GM20000 (cell line): Measurements from ENCODE around the gene CDT1.

Experiments used
- DNase-seq: peaks from one replicate; pipeline ENCODE4 v3.0.0; 2012; ENCODE audit warnings: low spot score
- TF ChIP-seq, protein P1 (sequence below): IDR thresholded peaks from 2 replicates; pipeline ENCODE4 v1.5.1; 2012; ENCODE audit warnings: mild to moderate bottlenecking, control low read depth; ENCODE audit errors: extremely low read depth, missing control alignments

CDT1 gene

DNA sequence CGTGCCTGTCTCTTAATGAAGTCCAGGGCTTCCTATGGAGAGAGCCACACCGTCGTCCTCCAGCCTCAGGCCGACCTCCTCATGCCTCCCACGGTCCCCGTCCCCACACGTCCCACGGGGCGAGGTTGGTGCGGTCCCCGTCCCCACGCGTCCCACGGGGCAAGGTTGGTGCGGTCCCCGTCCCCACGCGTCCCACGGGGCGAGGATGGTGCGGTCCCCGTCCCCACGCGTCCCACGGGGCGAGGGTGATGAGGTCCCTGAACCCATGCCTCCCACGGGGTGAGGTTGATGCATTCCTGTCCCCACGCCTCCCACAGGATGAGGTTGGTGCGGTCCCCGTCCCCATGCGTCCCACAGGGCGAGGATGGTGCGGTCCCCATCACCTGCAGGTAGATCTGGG is 32.2 kb downstream of the CDT1 start:
- TF ChIP-seq, protein P1, sequence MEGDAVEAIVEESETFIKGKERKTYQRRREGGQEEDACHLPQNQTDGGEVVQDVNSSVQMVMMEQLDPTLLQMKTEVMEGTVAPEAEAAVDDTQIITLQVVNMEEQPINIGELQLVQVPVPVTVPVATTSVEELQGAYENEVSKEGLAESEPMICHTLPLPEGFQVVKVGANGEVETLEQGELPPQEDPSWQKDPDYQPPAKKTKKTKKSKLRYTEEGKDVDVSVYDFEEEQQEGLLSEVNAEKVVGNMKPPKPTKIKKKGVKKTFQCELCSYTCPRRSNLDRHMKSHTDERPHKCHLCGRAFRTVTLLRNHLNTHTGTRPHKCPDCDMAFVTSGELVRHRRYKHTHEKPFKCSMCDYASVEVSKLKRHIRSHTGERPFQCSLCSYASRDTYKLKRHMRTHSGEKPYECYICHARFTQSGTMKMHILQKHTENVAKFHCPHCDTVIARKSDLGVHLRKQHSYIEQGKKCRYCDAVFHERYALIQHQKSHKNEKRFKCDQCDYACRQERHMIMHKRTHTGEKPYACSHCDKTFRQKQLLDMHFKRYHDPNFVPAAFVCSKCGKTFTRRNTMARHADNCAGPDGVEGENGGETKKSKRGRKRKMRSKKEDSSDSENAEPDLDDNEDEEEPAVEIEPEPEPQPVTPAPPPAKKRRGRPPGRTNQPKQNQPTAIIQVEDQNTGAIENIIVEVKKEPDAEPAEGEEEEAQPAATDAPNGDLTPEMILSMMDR: no peak

DNA sequence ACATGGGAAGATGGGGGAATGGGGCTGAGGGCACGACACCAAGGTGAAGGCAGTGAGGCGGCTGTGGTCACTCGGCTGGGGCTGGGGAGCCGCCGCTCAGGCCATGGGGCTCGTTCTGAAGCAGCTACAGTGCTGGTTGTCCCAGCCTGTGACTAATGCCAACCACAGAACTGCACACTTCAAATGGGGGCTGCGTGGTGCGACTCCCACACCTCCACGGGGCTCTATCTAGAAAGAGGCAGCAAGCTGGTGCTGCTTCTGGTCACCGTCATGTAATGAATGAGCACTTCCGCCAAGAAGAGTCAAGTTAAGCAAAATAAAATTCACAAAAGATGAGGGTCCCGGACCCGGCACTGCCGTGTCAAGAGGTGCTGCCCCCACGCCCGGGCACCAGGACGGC is 33.2 kb downstream of the CDT1 start:
- DNase-seq: no peak

More for the DNA sequence above, 32.2 kb downstream of the CDT1 start:
- DNase-seq: no peak

GRCh38 chr16:88837806-88838205 is 34.2 kb downstream of the CDT1 start:
- no peak for DNase-seq

More for the DNA sequence above, 33.2 kb downstream of the CDT1 start:
- TF ChIP-seq, protein P1: no peak

DNA sequence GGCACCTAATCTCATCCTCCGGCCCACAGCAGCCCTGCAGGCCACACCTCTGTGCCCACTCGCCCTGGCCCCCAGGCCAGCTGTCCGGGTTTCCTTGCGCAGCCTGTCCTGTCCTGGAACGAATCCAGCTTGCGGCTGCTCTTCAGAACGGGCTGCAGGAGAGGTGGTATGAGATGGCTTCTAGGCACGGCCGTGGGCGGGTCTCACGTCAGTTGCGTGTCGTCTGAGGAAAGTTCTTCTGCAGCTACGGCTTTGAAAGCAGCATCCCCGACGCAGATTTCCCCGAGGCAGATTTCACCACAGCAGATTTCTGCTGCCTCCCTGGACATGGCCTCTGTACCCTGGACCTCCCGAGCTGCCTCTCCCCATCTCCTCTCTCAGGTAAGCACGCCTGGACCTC is 35.0 kb downstream of the CDT1 start:
- DNase-seq: no peak
- TF ChIP-seq, protein P1: no peak

More at GRCh38 chr16:88837806-88838205, 34.2 kb downstream of the CDT1 start:
- TF ChIP-seq, protein P1: no peak

GRCh38 chr16:88839026-88839529 is 35.5 kb downstream of the CDT1 start:
- TF ChIP-seq, protein P1: no peak
- no peak for DNase-seq

- no peak for DNase-seq
- TF ChIP-seq, protein P1: no peak
Measured at GRCh38 chr16:88839745-88840599, 36.4 kb downstream of the CDT1 start.

GRCh38 chr16:88840600-88841215 is 37.1 kb downstream of the CDT1 start:
- no peak for DNase-seq
- TF ChIP-seq, protein P1: no peak
